Liver (tissue), 3 donors: ENCODE measurements around the gene OR1J1.

Experiments used
- ATF3 ChIP-seq: IDR thresholded peaks from 2 replicates; pipeline ENCODE4 v1.6.1; 2016; ENCODE audit warnings: antibody characterized with exemption
- CTCF ChIP-seq: fragments of 150-350 bp; IDR thresholded peaks from 2 replicates; pipeline ENCODE4 v1.5.1; 2017; ENCODE audit warnings: improper control_type of control experiment, low read depth, low read length; ENCODE audit not compliant: missing input control
- MAX ChIP-seq: IDR thresholded peaks from 2 replicates; pipeline ENCODE4 v1.6.1; 2016; ENCODE audit warnings: antibody characterized with exemption
- TAF1 ChIP-seq: conservative IDR thresholded peaks from 2 replicates; pipeline ENCODE4 v1.6.1; 2016; ENCODE audit warnings: antibody characterized with exemption, mild to moderate bottlenecking
- TF ChIP-seq, protein P1 (sequence below): IDR thresholded peaks from 2 replicates; pipeline ENCODE4 v1.6.1; 2016; ENCODE audit warnings: antibody characterized with exemption, mild to moderate bottlenecking
- donor health status: healthy.
- donor health status: healthy.

- TF ChIP-seq TAF1 (no peak), CTCF (no peak), ATF3 (no peak), MAX (no peak)
- TF ChIP-seq, protein P1, sequence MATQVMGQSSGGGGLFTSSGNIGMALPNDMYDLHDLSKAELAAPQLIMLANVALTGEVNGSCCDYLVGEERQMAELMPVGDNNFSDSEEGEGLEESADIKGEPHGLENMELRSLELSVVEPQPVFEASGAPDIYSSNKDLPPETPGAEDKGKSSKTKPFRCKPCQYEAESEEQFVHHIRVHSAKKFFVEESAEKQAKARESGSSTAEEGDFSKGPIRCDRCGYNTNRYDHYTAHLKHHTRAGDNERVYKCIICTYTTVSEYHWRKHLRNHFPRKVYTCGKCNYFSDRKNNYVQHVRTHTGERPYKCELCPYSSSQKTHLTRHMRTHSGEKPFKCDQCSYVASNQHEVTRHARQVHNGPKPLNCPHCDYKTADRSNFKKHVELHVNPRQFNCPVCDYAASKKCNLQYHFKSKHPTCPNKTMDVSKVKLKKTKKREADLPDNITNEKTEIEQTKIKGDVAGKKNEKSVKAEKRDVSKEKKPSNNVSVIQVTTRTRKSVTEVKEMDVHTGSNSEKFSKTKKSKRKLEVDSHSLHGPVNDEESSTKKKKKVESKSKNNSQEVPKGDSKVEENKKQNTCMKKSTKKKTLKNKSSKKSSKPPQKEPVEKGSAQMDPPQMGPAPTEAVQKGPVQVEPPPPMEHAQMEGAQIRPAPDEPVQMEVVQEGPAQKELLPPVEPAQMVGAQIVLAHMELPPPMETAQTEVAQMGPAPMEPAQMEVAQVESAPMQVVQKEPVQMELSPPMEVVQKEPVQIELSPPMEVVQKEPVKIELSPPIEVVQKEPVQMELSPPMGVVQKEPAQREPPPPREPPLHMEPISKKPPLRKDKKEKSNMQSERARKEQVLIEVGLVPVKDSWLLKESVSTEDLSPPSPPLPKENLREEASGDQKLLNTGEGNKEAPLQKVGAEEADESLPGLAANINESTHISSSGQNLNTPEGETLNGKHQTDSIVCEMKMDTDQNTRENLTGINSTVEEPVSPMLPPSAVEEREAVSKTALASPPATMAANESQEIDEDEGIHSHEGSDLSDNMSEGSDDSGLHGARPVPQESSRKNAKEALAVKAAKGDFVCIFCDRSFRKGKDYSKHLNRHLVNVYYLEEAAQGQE = no peak
These were observed at the start of gene OR1J1 for GRCh38 chr9:122477826-122478225.
